ENCODE results near the gene CREB3L1.

DNA sequence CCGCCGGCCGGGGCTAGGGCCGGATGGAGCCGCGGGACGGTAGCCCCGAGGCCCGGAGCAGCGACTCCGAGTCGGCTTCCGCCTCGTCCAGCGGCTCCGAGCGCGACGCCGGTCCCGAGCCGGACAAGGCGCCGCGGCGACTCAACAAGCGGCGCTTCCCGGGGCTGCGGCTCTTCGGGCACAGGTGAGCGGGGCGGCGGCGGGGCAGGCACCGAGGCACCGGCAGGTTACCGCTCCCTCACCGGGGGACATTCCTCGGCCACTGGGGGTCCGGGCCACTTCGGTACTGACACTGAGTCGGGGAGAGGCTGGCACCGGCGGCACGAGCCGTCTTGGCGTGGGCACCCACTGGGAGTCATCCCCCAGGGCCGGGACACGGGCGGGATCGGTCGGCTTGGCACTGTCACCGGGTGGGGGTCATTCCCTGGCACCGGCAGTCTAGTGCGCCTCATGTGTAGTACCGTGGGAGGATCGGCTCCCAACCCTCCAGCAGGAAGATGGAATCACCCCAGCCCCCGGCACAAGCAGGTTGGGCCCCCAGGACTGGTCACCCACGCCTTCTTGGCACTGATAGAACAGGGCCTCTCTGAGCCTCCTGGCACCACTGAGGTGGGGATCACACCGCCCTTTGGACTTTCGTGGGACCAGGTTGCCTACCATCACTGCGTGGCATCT, 70.3 kb downstream of the CREB3L1 start:
- no peak for TF ChIP-seq POLR2A (IDR thresholded peaks at IDR 0.05)
- TF ChIP-seq, protein P1, sequence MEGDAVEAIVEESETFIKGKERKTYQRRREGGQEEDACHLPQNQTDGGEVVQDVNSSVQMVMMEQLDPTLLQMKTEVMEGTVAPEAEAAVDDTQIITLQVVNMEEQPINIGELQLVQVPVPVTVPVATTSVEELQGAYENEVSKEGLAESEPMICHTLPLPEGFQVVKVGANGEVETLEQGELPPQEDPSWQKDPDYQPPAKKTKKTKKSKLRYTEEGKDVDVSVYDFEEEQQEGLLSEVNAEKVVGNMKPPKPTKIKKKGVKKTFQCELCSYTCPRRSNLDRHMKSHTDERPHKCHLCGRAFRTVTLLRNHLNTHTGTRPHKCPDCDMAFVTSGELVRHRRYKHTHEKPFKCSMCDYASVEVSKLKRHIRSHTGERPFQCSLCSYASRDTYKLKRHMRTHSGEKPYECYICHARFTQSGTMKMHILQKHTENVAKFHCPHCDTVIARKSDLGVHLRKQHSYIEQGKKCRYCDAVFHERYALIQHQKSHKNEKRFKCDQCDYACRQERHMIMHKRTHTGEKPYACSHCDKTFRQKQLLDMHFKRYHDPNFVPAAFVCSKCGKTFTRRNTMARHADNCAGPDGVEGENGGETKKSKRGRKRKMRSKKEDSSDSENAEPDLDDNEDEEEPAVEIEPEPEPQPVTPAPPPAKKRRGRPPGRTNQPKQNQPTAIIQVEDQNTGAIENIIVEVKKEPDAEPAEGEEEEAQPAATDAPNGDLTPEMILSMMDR (IDR thresholded peaks at IDR 0.05), result no peak
- no peak for TF ChIP-seq EP300 (IDR thresholded peaks at IDR 0.05; ENCODE audit: low read depth)

Measured in transverse colon (tissue), 3 donors.